SW480 (cell line): Measurements from ENCODE around the gene ADGRE3.
A peak's percentile ranks its signal among the peaks of the same experiment; 100 is the strongest.
"Not testable (repeated sequence)": the region's sequence is repeated elsewhere in the genome, so short reads cannot be mapped to it uniquely, and the experiment has no call there.

Experiments
- DNase-seq: peaks from one replicate; pipeline ENCODE4 v3.0.0-alpha.2; 2016; ENCODE audit warnings: low spot score

ADGRE3 gene

DNA sequence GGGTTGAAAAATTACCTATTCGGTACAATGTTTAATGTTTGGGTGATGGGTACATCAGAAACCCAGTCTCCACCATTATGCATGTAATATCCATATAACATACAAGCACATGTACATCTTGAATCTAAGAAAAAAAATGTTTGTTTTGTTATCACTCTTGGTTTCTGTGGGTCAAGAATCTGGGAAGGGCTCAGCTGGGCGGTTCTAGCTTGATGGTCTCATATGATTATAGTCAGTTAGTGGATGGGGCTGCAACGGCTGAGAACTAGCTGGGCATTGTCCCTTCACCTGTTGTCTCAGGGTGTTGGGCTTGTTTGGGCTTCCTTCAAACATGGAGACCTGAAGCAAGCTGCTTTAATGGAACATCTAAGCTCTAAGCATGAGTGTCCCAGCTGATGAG, 4.7 kb downstream of the ADGRE3 start:
- DNase-seq: no peak

- DNase-seq: no peak
Observed at GRCh38 chr19:14661372-14661924, 13.2 kb downstream of the ADGRE3 start.

GRCh38 chr19:14659874-14660489, 14.7 kb downstream of the ADGRE3 start:
- no peak for DNase-seq

DNA sequence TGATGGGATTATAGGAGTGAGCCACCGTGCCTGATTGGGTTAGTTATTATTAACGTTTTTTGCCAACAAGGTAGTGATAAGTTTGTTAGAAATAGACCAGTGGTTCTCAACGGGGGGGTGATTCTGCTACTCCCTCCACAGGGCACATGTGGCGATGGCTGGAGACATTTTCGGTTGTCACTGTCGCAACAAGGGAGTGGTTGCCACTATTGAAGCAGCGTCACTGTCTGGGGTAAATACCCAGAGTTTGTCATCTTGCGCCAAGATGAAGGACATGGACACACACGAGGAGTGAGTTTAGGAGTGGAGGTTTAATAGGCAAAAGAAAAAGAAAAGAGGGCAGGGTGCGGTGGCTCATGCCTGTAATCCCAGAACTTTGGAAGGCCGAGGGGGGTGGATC, 18.9 kb downstream of the ADGRE3 start:
- DNase-seq: no peak

DNA sequence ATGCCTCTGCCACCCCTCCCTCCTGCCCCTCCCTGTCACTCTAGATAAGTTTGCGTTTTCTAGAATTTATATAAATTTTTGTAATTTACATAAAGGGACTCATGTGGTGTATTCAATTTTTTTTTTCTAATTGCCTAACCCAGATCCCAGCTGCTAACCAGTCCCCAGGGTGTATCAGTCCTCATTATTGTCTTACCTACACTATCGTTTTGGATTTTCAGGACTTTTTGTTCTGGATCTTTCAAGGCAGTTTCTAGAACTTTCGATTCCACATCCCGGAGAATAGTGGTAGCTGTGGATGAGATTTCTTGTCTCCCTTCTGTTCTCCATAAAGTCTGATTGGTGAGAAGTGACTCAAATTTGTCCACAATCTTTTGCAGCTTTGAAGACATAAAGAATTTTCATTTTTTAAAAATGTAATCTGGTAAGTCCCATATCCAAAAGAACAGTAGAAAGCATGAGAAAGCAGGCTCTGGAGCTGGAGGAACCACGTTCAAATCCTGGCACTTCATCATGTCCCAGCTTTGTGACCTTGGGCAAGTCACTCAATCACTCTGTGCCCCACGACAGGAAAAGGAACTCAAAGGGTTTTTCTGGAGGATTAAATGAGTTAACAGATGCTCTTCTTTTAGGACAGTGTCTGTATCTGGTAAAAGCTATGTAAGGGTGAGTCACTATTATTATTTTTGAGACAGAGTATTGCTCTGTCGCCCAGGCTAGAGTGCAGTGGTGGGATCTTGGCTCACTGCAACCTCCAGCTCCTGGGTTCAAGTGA, 19.7 kb downstream of the ADGRE3 start:
- DNase-seq: no peak

- DNase-seq: no peak
Observed at GRCh38 chr19:14650161-14650560, 24.5 kb downstream of the ADGRE3 start.

DNA sequence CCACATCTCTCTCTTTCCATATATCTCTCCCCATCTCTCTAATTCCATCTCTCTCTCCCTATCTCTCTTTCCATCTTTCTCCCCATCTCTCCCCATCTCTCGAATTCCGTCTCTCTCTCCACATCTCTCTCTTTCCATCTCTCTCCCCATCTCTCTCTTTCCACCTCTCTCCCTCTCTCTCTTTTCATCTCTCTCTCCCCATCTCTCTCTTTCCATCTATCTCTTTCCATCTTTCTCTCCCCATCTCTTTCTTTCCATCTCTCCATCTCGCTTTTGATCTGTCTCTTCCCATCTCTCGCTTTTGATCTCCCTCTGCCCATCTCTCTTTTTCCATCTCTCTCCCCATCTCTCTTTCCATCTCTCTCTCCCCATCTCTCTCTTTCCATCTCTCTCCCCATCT, 25.6 kb downstream of the ADGRE3 start:
- DNase-seq: no peak

DNA sequence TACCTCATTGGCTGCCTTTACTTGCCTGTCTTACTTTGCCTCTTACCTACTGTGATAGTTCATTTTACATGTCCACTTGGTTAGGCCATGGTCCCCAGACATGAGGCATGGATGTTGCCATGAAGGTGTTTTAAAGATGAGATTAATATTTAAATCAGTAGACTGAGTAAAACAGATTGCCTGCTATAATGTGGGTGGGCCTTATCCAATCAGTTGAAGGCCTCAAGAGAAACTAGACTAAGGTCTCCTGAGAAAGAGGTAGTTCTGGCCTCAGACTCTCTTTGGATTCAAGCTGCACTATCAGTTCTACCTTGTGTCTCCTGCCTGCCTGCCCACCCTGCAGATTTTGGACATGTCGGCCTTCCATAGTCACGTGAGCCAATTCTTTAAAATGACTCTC, 26.1 kb downstream of the ADGRE3 start:
- DNase-seq: no peak

DNA sequence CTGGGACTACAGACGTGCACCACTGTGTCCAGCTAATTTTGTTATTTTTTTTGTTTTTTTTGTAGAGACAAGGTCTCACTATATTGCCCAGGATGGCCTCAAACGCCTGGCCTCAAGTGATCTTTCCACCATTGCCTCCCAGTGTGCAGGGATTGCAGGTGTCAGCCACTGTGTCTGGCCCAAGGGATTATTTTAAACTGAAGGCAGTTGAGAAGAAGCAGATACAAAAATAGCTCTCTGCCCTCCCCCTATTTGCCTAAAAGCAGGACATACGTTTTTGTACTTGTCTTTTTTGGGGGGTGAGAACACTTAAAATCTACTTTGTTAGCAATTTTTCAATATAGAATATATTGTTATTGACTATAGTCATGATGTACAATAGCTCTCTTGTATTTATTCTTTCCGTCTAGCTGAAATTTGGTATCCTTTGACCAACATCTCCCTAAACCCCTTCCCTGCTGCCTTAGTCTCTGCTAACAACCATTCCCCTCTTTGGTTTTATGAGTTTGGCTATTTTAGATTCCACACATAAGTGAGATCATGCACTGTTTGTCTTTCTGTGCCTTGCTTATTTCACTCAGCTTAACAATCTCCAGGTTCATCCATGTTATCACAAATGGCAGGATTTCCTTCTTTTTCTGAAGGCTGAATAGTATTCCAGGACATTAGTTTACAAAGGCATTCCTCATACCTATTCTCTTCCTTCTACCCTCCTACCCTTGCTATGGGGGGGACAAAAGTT, 34.9 kb downstream of the ADGRE3 start:
- no peak for DNase-seq

DNA sequence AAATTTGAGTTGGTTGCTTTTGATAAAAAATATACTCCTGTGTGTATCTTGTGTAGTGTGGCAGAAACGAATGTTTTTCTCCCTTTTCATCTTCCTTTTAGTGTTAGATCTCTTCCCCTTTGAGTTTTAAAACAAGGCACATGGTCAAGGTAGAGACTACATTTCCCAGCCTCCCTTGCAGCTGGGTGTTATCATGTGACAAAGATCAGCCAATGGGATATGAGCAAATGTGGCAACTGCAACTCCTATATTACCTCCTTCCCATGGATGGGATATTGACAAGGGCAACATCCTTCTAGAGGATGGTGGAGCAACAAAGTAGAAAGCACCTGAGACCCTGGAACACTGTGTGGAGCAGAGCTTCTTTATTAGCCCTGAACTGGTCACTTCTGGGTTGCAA, 42.4 kb downstream of the ADGRE3 start:
- peak; percentile 41 for DNase-seq

DNA sequence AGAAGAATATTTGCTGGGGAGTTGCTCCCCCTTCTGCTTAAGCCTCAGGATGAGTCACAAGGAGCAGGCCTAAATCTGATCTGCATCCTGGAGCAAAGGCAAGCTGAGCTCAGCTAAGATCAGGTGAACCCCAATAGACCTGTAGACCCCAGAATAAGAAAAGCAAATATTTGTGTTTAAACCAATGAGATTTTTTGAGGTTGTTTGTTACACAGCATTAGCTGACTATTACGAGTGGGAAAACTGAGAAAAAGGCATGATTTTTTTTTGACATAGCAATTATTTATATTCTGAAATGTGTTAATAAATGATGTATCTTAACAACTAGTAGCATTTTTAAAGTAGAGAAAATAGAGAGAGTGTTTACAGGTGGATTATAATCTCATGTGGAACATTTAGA, 45.1 kb downstream of the ADGRE3 start:
- no peak for DNase-seq

GRCh38 chr19:14624491-14624890, 50.2 kb downstream of the ADGRE3 start:
- not testable (repeated sequence) for DNase-seq

- DNase-seq: no peak
Observed at GRCh38 chr19:14619404-14619803, 55.2 kb downstream of the ADGRE3 start.

GRCh38 chr19:14616407-14616806, 58.2 kb downstream of the ADGRE3 start:
- no peak for DNase-seq

DNA sequence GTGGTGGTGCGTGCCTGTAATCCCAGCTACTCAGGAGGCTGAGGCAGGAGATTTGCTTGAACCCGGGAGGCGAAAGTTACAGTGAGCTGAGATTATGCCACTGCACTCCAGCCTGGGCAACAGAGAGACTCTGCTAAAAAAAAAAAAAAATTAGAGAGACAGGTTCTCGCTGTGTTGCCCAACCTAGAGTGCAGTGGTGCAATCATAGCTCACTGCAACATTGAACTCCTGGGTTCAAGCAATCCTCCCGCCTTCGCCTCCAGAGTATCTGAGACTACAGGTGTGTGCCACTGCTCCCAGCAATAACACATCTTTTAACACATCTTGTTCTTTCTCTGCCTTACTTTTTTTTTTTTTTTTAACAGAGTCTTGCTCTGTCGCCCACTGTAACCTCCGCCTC, 59.0 kb downstream of the ADGRE3 start:
- no peak for DNase-seq

DNA sequence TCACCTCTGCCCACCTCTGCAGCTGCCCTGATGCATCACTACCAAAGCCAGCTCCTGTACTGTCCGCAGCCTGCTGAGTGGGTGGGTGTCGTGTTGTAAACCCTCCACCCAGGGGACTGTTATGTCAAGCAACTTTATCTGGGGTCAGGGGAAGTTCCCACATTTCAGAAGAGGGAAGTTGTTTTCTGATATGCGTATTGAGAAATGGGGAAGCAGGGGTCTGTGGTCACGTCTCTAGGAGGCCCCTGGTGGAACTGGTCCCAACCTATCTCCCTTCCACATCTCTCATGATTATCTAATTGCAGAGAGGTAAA, 60.6 kb downstream of the ADGRE3 start:
- no peak for DNase-seq

GRCh38 chr19:14613399-14614098, 61.1 kb downstream of the ADGRE3 start:
- not testable (repeated sequence) for DNase-seq

- DNase-seq: no peak
Observed at GRCh38 chr19:14612657-14613056, 62.0 kb downstream of the ADGRE3 start.

DNA sequence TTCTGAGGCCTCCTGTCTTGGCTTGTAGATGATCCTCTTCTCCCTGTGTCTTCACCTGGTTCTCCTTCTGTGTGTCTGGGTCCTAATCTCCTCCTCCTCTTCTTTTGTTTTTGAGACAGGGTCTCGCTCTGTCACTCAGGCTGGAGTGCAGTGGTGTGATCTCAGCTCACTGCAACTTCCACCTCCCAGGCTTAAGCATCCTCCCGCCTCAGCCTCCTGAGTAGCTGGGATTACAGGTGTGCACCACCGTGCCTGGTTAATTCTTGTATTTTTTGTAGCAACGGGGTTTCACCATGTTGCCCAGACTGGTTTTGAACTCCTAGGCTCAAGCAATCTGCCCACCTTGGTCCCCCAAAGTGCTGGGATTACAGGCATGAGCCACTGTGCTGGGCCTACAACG, 62.4 kb downstream of the ADGRE3 start:
- not testable (repeated sequence) for DNase-seq

DNA sequence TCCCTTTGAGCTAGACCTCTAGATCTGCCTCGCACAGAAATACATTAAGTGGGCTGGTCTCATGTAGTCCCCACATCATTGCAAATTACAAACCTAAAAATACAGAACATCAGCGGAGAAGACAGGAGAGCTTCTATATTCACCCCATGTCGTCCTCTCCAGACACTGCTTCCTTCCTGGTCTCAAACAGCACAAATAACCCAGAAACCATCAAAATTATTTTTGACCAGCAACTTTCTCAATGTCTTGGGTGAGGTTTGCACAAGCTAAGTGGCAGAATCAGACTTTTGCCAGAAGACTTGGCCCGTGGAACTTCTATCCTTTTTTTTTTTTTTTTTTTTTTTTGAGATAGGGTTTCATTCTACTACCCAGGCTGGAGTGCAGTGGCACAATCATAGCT, 63.6 kb downstream of the ADGRE3 start:
- no peak for DNase-seq

DNA sequence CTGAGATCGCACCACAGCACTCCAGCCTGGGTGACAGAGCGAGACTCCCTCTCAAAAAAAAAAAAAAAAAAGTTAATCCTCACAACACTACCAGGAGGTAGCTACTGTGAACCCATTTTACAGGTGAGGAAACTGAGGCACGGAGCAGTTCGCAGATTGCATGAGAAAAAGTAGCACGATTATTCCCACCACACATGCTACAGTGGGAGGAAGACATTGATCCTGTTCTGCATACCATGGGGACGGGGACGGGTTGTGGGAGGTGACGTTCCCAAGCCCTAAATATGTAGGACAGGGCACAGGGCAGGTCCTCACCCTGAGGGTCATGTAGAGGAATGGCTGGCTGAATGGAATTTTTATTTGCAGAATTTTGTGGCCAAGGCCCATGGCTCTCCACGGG, 68.0 kb downstream of the ADGRE3 start:
- DNase-seq: no peak

- no peak for DNase-seq
Observed at GRCh38 chr19:14603990-14604387, 70.7 kb downstream of the ADGRE3 start.
